Endothelial cell of umbilical vein (primary cell): Measurements from ENCODE around the gene NDC80.

Source experiments
- EZH2 ChIP-seq: IDR thresholded peaks from 2 replicates; pipeline ENCODE4 v1.6.1; 2012; ENCODE audit warnings: borderline replicate concordance, low read depth, mild to moderate bottlenecking, moderate library complexity, low read length, inconsistent platforms; ENCODE audit not compliant: severe bottlenecking
- POLR2A ChIP-seq: IDR thresholded peaks from 2 replicates; pipeline ENCODE4 v1.6.1; 2012; ENCODE audit warnings: low read depth, mild to moderate bottlenecking, control low read depth, low read length
- POLR2AphosphoS5 ChIP-seq: IDR thresholded peaks from 2 replicates; pipeline ENCODE4 v1.6.1; 2012; ENCODE audit warnings: low read depth, mild to moderate bottlenecking, control low read depth, low read length, moderate library complexity; ENCODE audit not compliant: insufficient read depth
- TF ChIP-seq, protein P1 (sequence below), 2 donors: IDR thresholded peaks; 1 replicate in 1 of 2; 2 replicates in 1 of 2; pipeline ENCODE4 v1.5.1; 2011; ENCODE audit warnings: low read length in 2 of 2, mild to moderate bottlenecking in 2 of 2, moderate library complexity in 2 of 2, control low read depth in 1 of 2, inconsistent platforms in 1 of 2, low read depth in 1 of 2; ENCODE audit not compliant: insufficient read depth in 1 of 2; ENCODE audit errors: extremely low read depth in 1 of 2

DNA sequence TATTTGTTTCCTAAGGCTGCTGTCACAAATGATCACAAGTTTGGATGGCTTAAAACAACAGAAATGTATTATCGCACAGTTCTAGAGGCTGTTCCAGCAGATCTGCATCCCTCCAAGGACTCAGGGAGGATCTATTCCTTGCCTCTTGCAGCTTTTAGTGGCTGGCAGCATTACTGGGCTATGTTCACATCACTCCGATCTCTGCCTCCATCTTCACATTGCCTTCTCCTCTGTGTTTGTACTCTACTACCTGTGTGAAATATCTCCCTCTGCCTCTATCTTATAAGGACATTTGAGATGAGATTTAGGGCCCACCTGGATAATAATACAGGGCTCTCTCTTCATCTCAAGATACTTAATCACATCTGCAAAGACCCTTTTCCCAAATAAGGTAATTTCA is 18.9 kb downstream of the NDC80 start:
- no peak for TF ChIP-seq POLR2A
- no peak for TF ChIP-seq EZH2
- TF ChIP-seq, protein P1, sequence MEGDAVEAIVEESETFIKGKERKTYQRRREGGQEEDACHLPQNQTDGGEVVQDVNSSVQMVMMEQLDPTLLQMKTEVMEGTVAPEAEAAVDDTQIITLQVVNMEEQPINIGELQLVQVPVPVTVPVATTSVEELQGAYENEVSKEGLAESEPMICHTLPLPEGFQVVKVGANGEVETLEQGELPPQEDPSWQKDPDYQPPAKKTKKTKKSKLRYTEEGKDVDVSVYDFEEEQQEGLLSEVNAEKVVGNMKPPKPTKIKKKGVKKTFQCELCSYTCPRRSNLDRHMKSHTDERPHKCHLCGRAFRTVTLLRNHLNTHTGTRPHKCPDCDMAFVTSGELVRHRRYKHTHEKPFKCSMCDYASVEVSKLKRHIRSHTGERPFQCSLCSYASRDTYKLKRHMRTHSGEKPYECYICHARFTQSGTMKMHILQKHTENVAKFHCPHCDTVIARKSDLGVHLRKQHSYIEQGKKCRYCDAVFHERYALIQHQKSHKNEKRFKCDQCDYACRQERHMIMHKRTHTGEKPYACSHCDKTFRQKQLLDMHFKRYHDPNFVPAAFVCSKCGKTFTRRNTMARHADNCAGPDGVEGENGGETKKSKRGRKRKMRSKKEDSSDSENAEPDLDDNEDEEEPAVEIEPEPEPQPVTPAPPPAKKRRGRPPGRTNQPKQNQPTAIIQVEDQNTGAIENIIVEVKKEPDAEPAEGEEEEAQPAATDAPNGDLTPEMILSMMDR (IDR thresholded peaks at IDR 0.05; ENCODE audit: extremely low read depth in 1 of 2, insufficient read depth in 1 of 2, low read depth in 1 of 2, low read length in 2 of 2): no peak
- TF ChIP-seq POLR2AphosphoS5: no peak
